Stimulated activated naive B cell treated with anti-CD40 and anti-IgM and Interleukin-4, amounts not matched to agents 10 μg/mL and 1 μg/mL and 100 μg/mL, for 72 hours (primary cell): ENCODE measurements around the gene HIVEP1.
"Not testable (repeated sequence)": the region's sequence is repeated elsewhere in the genome, so short reads cannot be mapped to it uniquely, and the experiment has no call there.

Experiments
- ATAC-seq, 2 donors: fragments of 150-1000 bp; cut with Tn5 transposase; replicated peaks; 2 replicates each; pipeline ENCODE4 v1.10.0; 2021; ENCODE audit warnings: moderate library complexity in 1 of 2
- DNase-seq: peaks from one replicate; pipeline ENCODE4 v3.0.0; 2021
- H3K27ac Mint-ChIP-seq: one replicate; pipeline ENCODE4 v1.8.0; 2022; ENCODE audit warnings: mild to moderate bottlenecking, mixed read lengths
- H3K27me3 Mint-ChIP-seq, 2 donors: one replicate each; pipeline ENCODE4 v1.8.0; 2022; ENCODE audit warnings: mixed read lengths in 2 of 2
- H3K36me3 Mint-ChIP-seq, 2 donors: one replicate each; pipeline ENCODE4 v1.8.0; 2022; ENCODE audit warnings: mixed read lengths in 2 of 2, mild to moderate bottlenecking in 1 of 2
- H3K4me1 Mint-ChIP-seq, 2 donors: one replicate each; pipeline ENCODE4 v1.8.0; 2022; ENCODE audit warnings: mixed read lengths in 2 of 2, mild to moderate bottlenecking in 1 of 2
- H3K4me3 Mint-ChIP-seq, 2 donors: one replicate each; pipeline ENCODE4 v1.8.0; 2022; ENCODE audit warnings: mild to moderate bottlenecking in 2 of 2, mixed read lengths in 2 of 2, moderate library complexity in 1 of 2
- H3K9me3 Mint-ChIP-seq, 2 donors: one replicate each; pipeline ENCODE4 v1.8.0; 2022; ENCODE audit warnings: mixed read lengths in 2 of 2, mild to moderate bottlenecking in 1 of 2

HIVEP1 gene

GRCh38 chr6:12083763-12084162 lies 71.7 kb downstream of the HIVEP1 start:
- Mint-ChIP-seq H3K4me3 (no peak overlapping the region), H3K9me3 (no peaks in the 10 kb centered on the region), H3K27ac (no peak overlapping the region), H3K36me3 (peaks cover 6 to 11% of the 10 kb centered on the region in 2 donors), H3K27me3 (no peaks in the 10 kb centered on the region), H3K4me1 (peaks cover 33 to 48% of the 10 kb centered on the region in 2 donors)
- ATAC-seq (no peak), DNase-seq (no peak)

- no peak overlapping the region for H3K27ac Mint-ChIP-seq
- H3K4me3 Mint-ChIP-seq = no peak overlapping the region
- no peaks in the 10 kb centered on the region for H3K9me3 Mint-ChIP-seq
- no peaks in the 10 kb centered on the region for H3K27me3 Mint-ChIP-seq
- no peak for DNase-seq
- peaks cover 33 to 48% of the 10 kb centered on the region in 2 donors for H3K4me1 Mint-ChIP-seq
- ATAC-seq = no peak
- peaks cover 6 to 15% of the 10 kb centered on the region in 2 donors for H3K36me3 Mint-ChIP-seq
These were observed 72.6 kb downstream of the HIVEP1 start for GRCh38 chr6:12084681-12085080.

GRCh38 chr6:12088531-12088930 lies 76.4 kb downstream of the HIVEP1 start:
- Mint-ChIP-seq H3K27me3 (no peaks in the 10 kb centered on the region), H3K4me3 (no peak overlapping the region), H3K4me1 (peaks cover 13 to 26% of the 10 kb centered on the region in 2 donors), H3K9me3 (peaks cover 0 to 2% of the 10 kb centered on the region in 2 donors), H3K27ac (no peak overlapping the region), H3K36me3 (peaks cover 12 to 22% of the 10 kb centered on the region in 2 donors)
- ATAC-seq (no peak), DNase-seq (no peak)

GRCh38 chr6:12090714-12091113 lies 78.6 kb downstream of the HIVEP1 start:
- no peak overlapping the region for H3K4me3 Mint-ChIP-seq
- H3K4me1 Mint-ChIP-seq = peaks cover 2 to 12% of the 10 kb centered on the region in 2 donors
- no peak overlapping the region for H3K27ac Mint-ChIP-seq
- peaks cover 16 to 31% of the 10 kb centered on the region in 2 donors for H3K36me3 Mint-ChIP-seq
- ATAC-seq (no peak), DNase-seq (no peak)
- H3K9me3 Mint-ChIP-seq = peaks cover 0 to 2% of the 10 kb centered on the region in 2 donors
- no peaks in the 10 kb centered on the region for H3K27me3 Mint-ChIP-seq

GRCh38 chr6:12092762-12093161 lies 80.7 kb downstream of the HIVEP1 start:
- peaks cover 2 to 12% of the 10 kb centered on the region in 2 donors for H3K4me1 Mint-ChIP-seq
- H3K27me3 Mint-ChIP-seq = no peaks in the 10 kb centered on the region
- H3K4me3 Mint-ChIP-seq = no peak overlapping the region
- peaks cover 12 to 31% of the 10 kb centered on the region in 2 donors for H3K36me3 Mint-ChIP-seq
- H3K9me3 Mint-ChIP-seq = peaks cover 0 to 2% of the 10 kb centered on the region in 2 donors
- DNase-seq (no peak), ATAC-seq (no peak)
- no peak overlapping the region for H3K27ac Mint-ChIP-seq

- H3K4me1 Mint-ChIP-seq = peaks cover 2 to 14% of the 10 kb centered on the region in 2 donors
- H3K4me3 Mint-ChIP-seq = no peak overlapping the region
- H3K27me3 Mint-ChIP-seq = no peaks in the 10 kb centered on the region
- DNase-seq (no peak), ATAC-seq (no peak)
- no peak overlapping the region for H3K27ac Mint-ChIP-seq
- H3K36me3 Mint-ChIP-seq = peaks cover 15 to 38% of the 10 kb centered on the region in 2 donors
- H3K9me3 Mint-ChIP-seq = peaks cover 0 to 2% of the 10 kb centered on the region in 2 donors
These were observed 82.6 kb downstream of the HIVEP1 start for GRCh38 chr6:12094689-12095088.

- Mint-ChIP-seq H3K27me3 (no peaks in the 10 kb centered on the region), H3K36me3 (peaks cover 15 to 35% of the 10 kb centered on the region in 2 donors), H3K9me3 (peaks cover 0 to 2% of the 10 kb centered on the region in 2 donors), H3K4me3 (no peak overlapping the region), H3K4me1 (peaks cover 2 to 14% of the 10 kb centered on the region in 2 donors), H3K27ac (no peak overlapping the region)
- DNase-seq (no peak), ATAC-seq (no peak)
These were observed 84.2 kb downstream of the HIVEP1 start for GRCh38 chr6:12096342-12096741.

- H3K36me3 Mint-ChIP-seq = peaks cover 7 to 23% of the 10 kb centered on the region in 2 donors
- ATAC-seq (no peak), DNase-seq (no peak)
- H3K27ac Mint-ChIP-seq = no peak overlapping the region
- H3K9me3 Mint-ChIP-seq = no peaks in the 10 kb centered on the region
- H3K27me3 Mint-ChIP-seq = no peaks in the 10 kb centered on the region
- H3K4me1 Mint-ChIP-seq = peaks cover 2 to 20% of the 10 kb centered on the region in 2 donors
- no peak overlapping the region for H3K4me3 Mint-ChIP-seq
These were observed 85.7 kb downstream of the HIVEP1 start for GRCh38 chr6:12097791-12098190.

GRCh38 chr6:12099623-12100338 lies 87.7 kb downstream of the HIVEP1 start:
- H3K27ac Mint-ChIP-seq = no peak overlapping the region
- peaks cover 2 to 27% of the 10 kb centered on the region in 2 donors for H3K4me1 Mint-ChIP-seq
- H3K9me3 Mint-ChIP-seq = no peaks in the 10 kb centered on the region
- peaks cover 5 to 21% of the 10 kb centered on the region in 2 donors for H3K36me3 Mint-ChIP-seq
- no peak overlapping the region for H3K4me3 Mint-ChIP-seq
- DNase-seq (no peak), ATAC-seq (no peak)
- H3K27me3 Mint-ChIP-seq = no peaks in the 10 kb centered on the region

- ATAC-seq (no peak), DNase-seq (no peak)
- no peak overlapping the region for H3K4me3 Mint-ChIP-seq
- H3K36me3 Mint-ChIP-seq = peaks cover 5 to 17% of the 10 kb centered on the region in 2 donors
- no peaks in the 10 kb centered on the region for H3K27me3 Mint-ChIP-seq
- H3K27ac Mint-ChIP-seq = no peak overlapping the region
- H3K9me3 Mint-ChIP-seq = no peaks in the 10 kb centered on the region
- H3K4me1 Mint-ChIP-seq = peaks cover 2 to 22% of the 10 kb centered on the region in 2 donors
These were observed 88.9 kb downstream of the HIVEP1 start for GRCh38 chr6:12101048-12101447.

GRCh38 chr6:12101653-12102312 lies 89.7 kb downstream of the HIVEP1 start:
- no peak for DNase-seq
- no peak for ATAC-seq
- Mint-ChIP-seq H3K4me3 (no peak overlapping the region), H3K4me1 (peaks cover 2 to 22% of the 10 kb centered on the region in 2 donors), H3K9me3 (no peaks in the 10 kb centered on the region), H3K27ac (no peak overlapping the region), H3K27me3 (no peaks in the 10 kb centered on the region), H3K36me3 (peaks cover 5 to 17% of the 10 kb centered on the region in 2 donors)

- peaks cover 7 to 19% of the 10 kb centered on the region in 2 donors for H3K36me3 Mint-ChIP-seq
- no peaks in the 10 kb centered on the region for H3K9me3 Mint-ChIP-seq
- peaks cover 2 to 22% of the 10 kb centered on the region in 2 donors for H3K4me1 Mint-ChIP-seq
- H3K27me3 Mint-ChIP-seq = no peaks in the 10 kb centered on the region
- H3K27ac Mint-ChIP-seq = no peak overlapping the region
- ATAC-seq = no peak
- no peak for DNase-seq
- H3K4me3 Mint-ChIP-seq = no peak overlapping the region
These were observed 90.2 kb downstream of the HIVEP1 start for GRCh38 chr6:12102350-12102749.

- Mint-ChIP-seq H3K4me1 (peaks cover 2 to 22% of the 10 kb centered on the region in 2 donors), H3K9me3 (no peaks in the 10 kb centered on the region), H3K4me3 (no peak overlapping the region), H3K27me3 (no peaks in the 10 kb centered on the region), H3K27ac (no peak overlapping the region), H3K36me3 (peaks cover 12 to 23% of the 10 kb centered on the region in 2 donors)
- DNase-seq (no peak), ATAC-seq (no peak)
These were observed 91.0 kb downstream of the HIVEP1 start for GRCh38 chr6:12103158-12103557.

GRCh38 chr6:12105271-12105670 lies 93.2 kb downstream of the HIVEP1 start:
- Mint-ChIP-seq H3K27ac (no peak overlapping the region), H3K27me3 (no peaks in the 10 kb centered on the region), H3K4me3 (no peak overlapping the region), H3K9me3 (no peaks in the 10 kb centered on the region), H3K36me3 (peaks cover 18 to 20% of the 10 kb centered on the region in 2 donors), H3K4me1 (peaks cover 2 to 16% of the 10 kb centered on the region in 2 donors)
- DNase-seq (no peak), ATAC-seq (no peak)

- H3K9me3 Mint-ChIP-seq = not testable (repeated sequence)
These were observed 96.3 kb downstream of the HIVEP1 start for GRCh38 chr6:12108376-12108775.

More at GRCh38 chr6:12108376-12108775, 96.3 kb downstream of the HIVEP1 start:
- Mint-ChIP-seq H3K4me1 (peaks cover 8 to 28% of the 10 kb centered on the region in 2 donors), H3K36me3 (peaks cover 29 to 41% of the 10 kb centered on the region in 2 donors)
- H3K4me3 Mint-ChIP-seq, ATAC-seq, DNase-seq, H3K27me3 Mint-ChIP-seq, H3K27ac Mint-ChIP-seq: not testable (repeated sequence)
